Measurements from ENCODE around the gene GLB1L3.
"Not testable (repeated sequence)": the region's sequence is repeated elsewhere in the genome, so short reads cannot be mapped to it uniquely, and the experiment has no call there.

The GLB1L3 gene

GRCh38 chr11:134317103-134317502 lies 40.9 kb downstream of the GLB1L3 start:
- no peak for DNase-seq

- DNase-seq: not testable (repeated sequence)
These were observed 45.2 kb downstream of the GLB1L3 start for GRCh38 chr11:134321373-134321772.

GRCh38 chr11:134322553-134322952 lies 46.4 kb downstream of the GLB1L3 start:
- no peak for DNase-seq

- no peak for DNase-seq
These were observed 52.3 kb downstream of the GLB1L3 start for GRCh38 chr11:134328433-134328832.

GRCh38 chr11:134330611-134331353 lies 54.6 kb downstream of the GLB1L3 start:
- DNase-seq: no peak

- peak; percentile 96 for DNase-seq
These were observed 55.4 kb downstream of the GLB1L3 start, which contains the start of gene GLB1L2 for GRCh38 chr11:134331354-134332188. TSS of gene GLB1L2 (plus strand) at chr11:134331988. CDS start at chr11:134332062, 74 bp downstream.

- DNase-seq: peak; percentile 65
These were observed 56.0 kb downstream of the GLB1L3 start for GRCh38 chr11:134332189-134332631.

GRCh38 chr11:134332782-134333181 lies 56.6 kb downstream of the GLB1L3 start:
- DNase-seq: no peak

GRCh38 chr11:134333312-134333711 lies 57.1 kb downstream of the GLB1L3 start:
- DNase-seq: no peak

GRCh38 chr11:134333946-134334345 lies 57.8 kb downstream of the GLB1L3 start:
- no peak for DNase-seq

GRCh38 chr11:134334796-134335571 lies 58.8 kb downstream of the GLB1L3 start:
- no peak for DNase-seq

GRCh38 chr11:134337051-134337450 lies 60.9 kb downstream of the GLB1L3 start:
- no peak for DNase-seq

GRCh38 chr11:134338068-134338467 lies 61.9 kb downstream of the GLB1L3 start:
- no peak for DNase-seq

- DNase-seq: no peak
These were observed 62.5 kb downstream of the GLB1L3 start for GRCh38 chr11:134338654-134339053.

- no peak for DNase-seq
These were observed 63.6 kb downstream of the GLB1L3 start for GRCh38 chr11:134339756-134340155.

- DNase-seq: no peak
These were observed 64.3 kb downstream of the GLB1L3 start for GRCh38 chr11:134340354-134340964.

GRCh38 chr11:134341805-134342571 lies 65.8 kb downstream of the GLB1L3 start:
- no peak for DNase-seq

- DNase-seq: no peak
These were observed 66.6 kb downstream of the GLB1L3 start for GRCh38 chr11:134342572-134343340.

- no peak for DNase-seq
These were observed 67.5 kb downstream of the GLB1L3 start for GRCh38 chr11:134343646-134344045.

GRCh38 chr11:134344497-134345236 lies 68.5 kb downstream of the GLB1L3 start:
- DNase-seq: not testable (repeated sequence)
